Psoas muscle (tissue), 8 donors: ENCODE data around the gene RABGAP1L. TPM values are rescaled to one million over a fixed set of nuclear protein-coding genes. Genes with fewer than 3 reads are reported as not detected.

Experiments
- ATAC-seq, 4 donors: fragments of 200-7000 bp; cut with Tn5 transposase; one replicate each; pipeline ENCODE4 v1.9.1; 2020; ENCODE audit warnings: moderate library complexity in 3 of 4, mild to moderate bottlenecking in 2 of 4
- DNase-seq, 2 donors: peaks; one replicate each; pipeline ENCODE4 v3.0.0-alpha.2; 2020
- H3K27ac ChIP-seq: fragments of 200-600 bp; one replicate; pipeline ENCODE4 v1.8.0; 2022
- H3K27me3 ChIP-seq, 3 donors: fragments of 200-600 bp in 1 of 3; one replicate each; pipeline versions ENCODE4 v1.6.1 to v1.8.0; 2013 to 2022; ENCODE audit warnings: low read length in 2 of 3, mild to moderate bottlenecking in 2 of 3, moderate library complexity in 1 of 3; ENCODE audit not compliant: insufficient read depth in 3 of 3
- H3K36me3 ChIP-seq, 2 donors: fragments of 200-600 bp in 1 of 2; one replicate each; pipeline versions ENCODE4 v1.6.1 to v1.8.0; 2013 to 2022; ENCODE audit warnings: low read depth in 1 of 2, mild to moderate bottlenecking in 1 of 2, moderate library complexity in 1 of 2; ENCODE audit not compliant: insufficient read depth in 1 of 2
- H3K4me1 ChIP-seq: fragments of 200-600 bp; one replicate; pipeline ENCODE4 v1.8.0; 2022
- H3K4me3 ChIP-seq: fragments of 200-600 bp; one replicate; pipeline ENCODE4 v1.8.0; 2022; ENCODE audit warnings: mild to moderate bottlenecking
- H3K9me3 ChIP-seq: fragments of 200-600 bp; one replicate; pipeline ENCODE4 v1.8.0; 2022
- CTCF ChIP-seq: fragments of 200-600 bp; IDR thresholded peaks from one replicate; pipeline ENCODE4 v1.8.0; 2022; ENCODE audit warnings: antibody characterized with exemption
- WGBS, 3 donors: extraction: QIAGEN DNeasy Blood & Tissue Kit; methylation state at CpG; one replicate each; pipeline versions ENCODE4 v1.1.6 to v1.1.7; 2013; 5-methylcytosine and 5-hydroxymethylcytosine counted together
- intact Hi-C, 2 donors: fragments of 100-400 bp; cut with DNase I; formaldehyde crosslinking; loops; one replicate each; pipeline versions ENCODE4 v1.11.0 to v1.14.2; 2022
- polyA plus RNA-seq, 3 donors: library from polyadenylated mRNA; stranded (reverse); fragments of 200-250 nt; gene quantifications; one replicate each; pipeline ENCODE4 v1.2.3, GENCODE V29; 2013
- total RNA-seq, 4 donors: library from RNA; stranded (reverse); fragmentation: NEBNext Ultra II Directional in 2 of 4; extraction: Animal tissue kit (Norgen Biotek cat#: 25700) in 2 of 4; gene quantifications; one replicate each; pipeline versions ENCODE4 v1.2.1 to v1.2.4, GENCODE V29; 2021 to 2023
- donor health status: healthy with polysubstance abuse.
- donor health status: DM: no; HTN: no; CAD: no; lungs with moderate emphysema.
- donor health status: Bipolar disorder and iron deficiency.
- donor health status: healthy.
- donor health status: DM: yes; HTN: yes; CAD: no.
- donor health status: DM: no; HTN: no; CAD: no.
- donor health status: DM: no; HTN: no; CAD: no.
- donor health status: DM: yes; HTN: yes; CAD: no.

The RABGAP1L gene
- total and polyA plus RNA-seq, 7 donors = 2.9 to 14.4 (median 8.7) TPM

- DNase-seq = no peak
- H3K4me1 ChIP-seq = no peaks in the 10 kb centered on the region
- H3K27ac ChIP-seq = no peak overlapping the region
- H3K36me3 ChIP-seq = no peaks in the 10 kb centered on the region
- no peaks in the 10 kb centered on the region for H3K27me3 ChIP-seq
- ATAC-seq = no peak
- intact Hi-C loops = no loop called here
- no peak overlapping the region for H3K4me3 ChIP-seq
- no peaks in the 10 kb centered on the region for H3K9me3 ChIP-seq
- TF ChIP-seq CTCF = no peak
These were observed 797.7 kb downstream of the RABGAP1L start for GRCh38 chr1:174956976-174957375.

GRCh38 chr1:174957829-174958228, 798.5 kb downstream of the RABGAP1L start:
- Histone ChIP-seq H3K36me3 (no peaks in the 10 kb centered on the region), H3K27me3 (no peaks in the 10 kb centered on the region), H3K4me1 (no peaks in the 10 kb centered on the region), H3K9me3 (no peaks in the 10 kb centered on the region), H3K4me3 (no peak overlapping the region), H3K27ac (no peak overlapping the region)
- ATAC-seq = no peak
- DNase-seq = no peak
- intact Hi-C loops = no loop called here
- TF ChIP-seq CTCF = no peak

GRCh38 chr1:174958396-174958795, 799.1 kb downstream of the RABGAP1L start:
- ATAC-seq = no peak
- intact Hi-C loops = no loop called here
- peaks cover 1% of the 10 kb centered on the region for H3K4me1 ChIP-seq
- WGBS, 3 donors = 83 to 87% (median 86%) methylated on average over 1 of the region's 1 CpG
- H3K27me3 ChIP-seq = no peaks in the 10 kb centered on the region
- H3K36me3 ChIP-seq = no peaks in the 10 kb centered on the region
- no peak overlapping the region for H3K4me3 ChIP-seq
- no peak for DNase-seq
- no peak for TF ChIP-seq CTCF
- H3K27ac ChIP-seq = no peak overlapping the region
- no peaks in the 10 kb centered on the region for H3K9me3 ChIP-seq

- DNase-seq (no peak), ATAC-seq (no peak)
- Histone ChIP-seq H3K36me3 (no peaks in the 10 kb centered on the region), H3K4me3 (no peak overlapping the region), H3K27me3 (no peaks in the 10 kb centered on the region), H3K4me1 (peaks cover 18% of the 10 kb centered on the region), H3K27ac (no peak overlapping the region), H3K9me3 (no peaks in the 10 kb centered on the region)
- TF ChIP-seq CTCF = no peak
- intact Hi-C loops = no loop called here
- 94 to 98% (median 98%) methylated on average over 2 of the region's 2 CpGs for WGBS, 3 donors
These were observed 801.0 kb downstream of the RABGAP1L start for GRCh38 chr1:174960362-174960761.

GRCh38 chr1:174963529-174964125, 804.3 kb downstream of the RABGAP1L start:
- intact Hi-C loops = no loop called here
- DNase-seq = no peak
- Histone ChIP-seq H3K4me3 (no peak overlapping the region), H3K27ac (peak overlapping the region; percentile 56), H3K9me3 (no peaks in the 10 kb centered on the region), H3K4me1 (peaks cover 25% of the 10 kb centered on the region), H3K36me3 (no peaks in the 10 kb centered on the region), H3K27me3 (no peaks in the 10 kb centered on the region)
- WGBS, 3 donors = 25 to 41% (median 30%) methylated on average over 2 of the region's 2 CpGs
- ATAC-seq = peak in 2 of 4 donors; percentile 36
- no peak for TF ChIP-seq CTCF
